Measurements from ENCODE around the gene SPOPL. TPM values are rescaled to one million over a fixed set of nuclear protein-coding genes. Genes with fewer than 3 reads are reported as not detected.
A peak's percentile ranks its signal among the peaks of the same experiment; 100 is the strongest.

SPOPL gene
- total and polyA plus RNA-seq, 4 donors, result 3.4 to 15.8 (median 9.4) TPM

DNA sequence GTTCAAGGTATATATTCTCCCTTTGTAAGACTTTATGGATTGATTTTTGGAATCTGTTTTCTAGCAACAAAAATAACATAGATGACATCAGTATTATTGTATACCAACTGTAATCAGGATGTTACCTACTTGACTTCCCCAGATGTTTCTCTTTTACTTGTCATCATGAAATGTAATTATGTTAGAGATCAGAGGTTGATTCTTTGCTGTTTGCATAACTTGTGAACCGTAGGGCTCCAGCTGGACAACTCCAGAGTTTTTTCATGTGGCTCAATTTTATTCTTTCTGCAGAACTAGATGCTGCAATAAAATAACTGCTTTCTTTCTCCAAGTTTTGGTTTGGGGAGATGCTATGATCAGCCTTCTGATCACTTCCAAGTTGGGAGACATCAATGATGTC lies 58.1 kb downstream of the SPOPL start:
- H3K36me3 ChIP-seq (ENCODE audit: control insufficient read depth in 4 of 4, insufficient read depth in 3 of 4, low read depth in 1 of 4, low read length in 3 of 4), result peaks cover 0 to 10% (median 5%) of the 10 kb centered on the region in 4 donors
- no peak for TF ChIP-seq SP1 (IDR thresholded peaks at IDR 0.05)
- TF ChIP-seq HNF4G (IDR thresholded peaks at IDR 0.05), result no peak
- TF ChIP-seq, protein P1, sequence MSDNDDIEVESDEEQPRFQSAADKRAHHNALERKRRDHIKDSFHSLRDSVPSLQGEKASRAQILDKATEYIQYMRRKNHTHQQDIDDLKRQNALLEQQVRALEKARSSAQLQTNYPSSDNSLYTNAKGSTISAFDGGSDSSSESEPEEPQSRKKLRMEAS (IDR thresholded peaks at IDR 0.05), result no peak
- TF ChIP-seq HNF4A (conservative IDR thresholded peaks at IDR 0.05), result peak; percentile 44 to 53
- TF ChIP-seq, protein P2, sequence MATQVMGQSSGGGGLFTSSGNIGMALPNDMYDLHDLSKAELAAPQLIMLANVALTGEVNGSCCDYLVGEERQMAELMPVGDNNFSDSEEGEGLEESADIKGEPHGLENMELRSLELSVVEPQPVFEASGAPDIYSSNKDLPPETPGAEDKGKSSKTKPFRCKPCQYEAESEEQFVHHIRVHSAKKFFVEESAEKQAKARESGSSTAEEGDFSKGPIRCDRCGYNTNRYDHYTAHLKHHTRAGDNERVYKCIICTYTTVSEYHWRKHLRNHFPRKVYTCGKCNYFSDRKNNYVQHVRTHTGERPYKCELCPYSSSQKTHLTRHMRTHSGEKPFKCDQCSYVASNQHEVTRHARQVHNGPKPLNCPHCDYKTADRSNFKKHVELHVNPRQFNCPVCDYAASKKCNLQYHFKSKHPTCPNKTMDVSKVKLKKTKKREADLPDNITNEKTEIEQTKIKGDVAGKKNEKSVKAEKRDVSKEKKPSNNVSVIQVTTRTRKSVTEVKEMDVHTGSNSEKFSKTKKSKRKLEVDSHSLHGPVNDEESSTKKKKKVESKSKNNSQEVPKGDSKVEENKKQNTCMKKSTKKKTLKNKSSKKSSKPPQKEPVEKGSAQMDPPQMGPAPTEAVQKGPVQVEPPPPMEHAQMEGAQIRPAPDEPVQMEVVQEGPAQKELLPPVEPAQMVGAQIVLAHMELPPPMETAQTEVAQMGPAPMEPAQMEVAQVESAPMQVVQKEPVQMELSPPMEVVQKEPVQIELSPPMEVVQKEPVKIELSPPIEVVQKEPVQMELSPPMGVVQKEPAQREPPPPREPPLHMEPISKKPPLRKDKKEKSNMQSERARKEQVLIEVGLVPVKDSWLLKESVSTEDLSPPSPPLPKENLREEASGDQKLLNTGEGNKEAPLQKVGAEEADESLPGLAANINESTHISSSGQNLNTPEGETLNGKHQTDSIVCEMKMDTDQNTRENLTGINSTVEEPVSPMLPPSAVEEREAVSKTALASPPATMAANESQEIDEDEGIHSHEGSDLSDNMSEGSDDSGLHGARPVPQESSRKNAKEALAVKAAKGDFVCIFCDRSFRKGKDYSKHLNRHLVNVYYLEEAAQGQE (IDR thresholded peaks at IDR 0.05), result no peak
- no peaks in the 10 kb centered on the region for H3K9me3 ChIP-seq (ENCODE audit: control insufficient read depth in 4 of 4, low read length in 3 of 4)
- no peaks in the 10 kb centered on the region for H3K4me1 ChIP-seq (ENCODE audit: control insufficient read depth in 4 of 4, insufficient read depth in 4 of 4, low read length in 3 of 4)
- H3K4me3 ChIP-seq (ENCODE audit: low read depth in 1 of 3, low read length in 3 of 3), result no peak overlapping the region
- no peak overlapping the region for H3K9ac ChIP-seq (ENCODE audit: low read depth in 1 of 2, low read length in 2 of 2)
- no peak overlapping the region for H3K27ac ChIP-seq (ENCODE audit: low read depth in 1 of 2, low read length in 2 of 2)
- DNase-seq (ENCODE audit: low spot score), result no peak
- H3K27me3 ChIP-seq (ENCODE audit: control insufficient read depth in 4 of 4, insufficient read depth in 4 of 4, low read length in 3 of 4), result no peaks in the 10 kb centered on the region
- whole genome bisulfite sequencing, result 35% methylated on average over 1 of the region's 1 CpG

DNA sequence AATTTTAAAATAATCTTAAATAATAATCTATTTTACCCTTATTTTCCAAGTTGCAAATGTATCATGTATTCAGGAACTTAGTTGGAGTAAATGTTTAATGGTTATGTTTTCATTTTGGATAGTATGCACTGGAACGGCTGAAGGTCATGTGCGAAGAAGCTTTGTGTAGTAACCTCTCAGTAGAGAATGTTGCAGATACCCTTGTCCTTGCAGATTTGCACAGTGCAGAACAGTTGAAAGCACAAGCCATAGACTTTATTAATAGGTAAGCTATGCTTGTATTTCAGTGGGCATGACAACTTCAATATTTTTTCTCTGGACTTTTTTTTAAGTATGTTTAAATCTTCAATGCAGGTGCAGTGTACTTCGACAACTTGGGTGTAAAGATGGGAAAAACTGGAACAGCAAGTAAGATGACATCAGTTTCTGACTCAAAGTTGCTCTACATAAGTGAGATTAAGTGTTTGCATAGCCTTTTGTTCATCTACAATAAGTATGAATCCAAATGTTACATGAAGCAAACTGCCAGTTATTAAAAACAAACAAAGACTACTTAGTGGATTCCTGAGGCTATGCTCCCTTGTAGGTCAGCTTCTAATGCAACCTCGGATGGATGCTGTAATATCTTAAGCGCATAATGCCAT lies 63.1 kb downstream of the SPOPL start:
- Histone ChIP-seq H3K4me3 (ENCODE audit: low read depth in 1 of 3, low read length in 3 of 3) (no peak overlapping the region), H3K36me3 (ENCODE audit: control insufficient read depth in 4 of 4, insufficient read depth in 3 of 4, low read depth in 1 of 4, low read length in 3 of 4) (peaks cover 0 to 26% (median 15%) of the 10 kb centered on the region in 4 donors), H3K27me3 (ENCODE audit: control insufficient read depth in 4 of 4, insufficient read depth in 4 of 4, low read length in 3 of 4) (no peaks in the 10 kb centered on the region), H3K4me1 (ENCODE audit: control insufficient read depth in 4 of 4, insufficient read depth in 4 of 4, low read length in 3 of 4) (no peaks in the 10 kb centered on the region), H3K9ac (ENCODE audit: low read depth in 1 of 2, low read length in 2 of 2) (no peak overlapping the region), H3K9me3 (ENCODE audit: control insufficient read depth in 4 of 4, low read length in 3 of 4) (no peaks in the 10 kb centered on the region), H3K27ac (ENCODE audit: low read depth in 1 of 2, low read length in 2 of 2) (no peak overlapping the region)
- WGBS, result 84% methylated on average over 5 of the region's 5 CpGs
- no peak for DNase-seq (ENCODE audit: low spot score)
- no peak for TF ChIP-seq GABPA (IDR thresholded peaks at IDR 0.05 in 1 of 2, conservative IDR thresholded peaks at IDR 0.05 in 1 of 2)
- TF ChIP-seq, protein P2 (IDR thresholded peaks at IDR 0.05), result no peak
- no peak for TF ChIP-seq FOXA1 (IDR thresholded peaks at IDR 0.05)
- no peak for TF ChIP-seq FOXA2 (IDR thresholded peaks at IDR 0.05)
- TF ChIP-seq RXRA (IDR thresholded peaks at IDR 0.05), result no peak
- no peak for TF ChIP-seq NR2F2 (IDR thresholded peaks at IDR 0.05)
- no peak for TF ChIP-seq JUND (IDR thresholded peaks at IDR 0.05)
- TF ChIP-seq RAD21 (IDR thresholded peaks at IDR 0.05), result no peak
- TF ChIP-seq, protein P3, sequence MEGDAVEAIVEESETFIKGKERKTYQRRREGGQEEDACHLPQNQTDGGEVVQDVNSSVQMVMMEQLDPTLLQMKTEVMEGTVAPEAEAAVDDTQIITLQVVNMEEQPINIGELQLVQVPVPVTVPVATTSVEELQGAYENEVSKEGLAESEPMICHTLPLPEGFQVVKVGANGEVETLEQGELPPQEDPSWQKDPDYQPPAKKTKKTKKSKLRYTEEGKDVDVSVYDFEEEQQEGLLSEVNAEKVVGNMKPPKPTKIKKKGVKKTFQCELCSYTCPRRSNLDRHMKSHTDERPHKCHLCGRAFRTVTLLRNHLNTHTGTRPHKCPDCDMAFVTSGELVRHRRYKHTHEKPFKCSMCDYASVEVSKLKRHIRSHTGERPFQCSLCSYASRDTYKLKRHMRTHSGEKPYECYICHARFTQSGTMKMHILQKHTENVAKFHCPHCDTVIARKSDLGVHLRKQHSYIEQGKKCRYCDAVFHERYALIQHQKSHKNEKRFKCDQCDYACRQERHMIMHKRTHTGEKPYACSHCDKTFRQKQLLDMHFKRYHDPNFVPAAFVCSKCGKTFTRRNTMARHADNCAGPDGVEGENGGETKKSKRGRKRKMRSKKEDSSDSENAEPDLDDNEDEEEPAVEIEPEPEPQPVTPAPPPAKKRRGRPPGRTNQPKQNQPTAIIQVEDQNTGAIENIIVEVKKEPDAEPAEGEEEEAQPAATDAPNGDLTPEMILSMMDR (IDR thresholded peaks at IDR 0.05; ENCODE audit: low read depth, low read length, missing input control), result no peak
- no peak for TF ChIP-seq HNF4G (IDR thresholded peaks at IDR 0.05)
- TF ChIP-seq, protein P4, sequence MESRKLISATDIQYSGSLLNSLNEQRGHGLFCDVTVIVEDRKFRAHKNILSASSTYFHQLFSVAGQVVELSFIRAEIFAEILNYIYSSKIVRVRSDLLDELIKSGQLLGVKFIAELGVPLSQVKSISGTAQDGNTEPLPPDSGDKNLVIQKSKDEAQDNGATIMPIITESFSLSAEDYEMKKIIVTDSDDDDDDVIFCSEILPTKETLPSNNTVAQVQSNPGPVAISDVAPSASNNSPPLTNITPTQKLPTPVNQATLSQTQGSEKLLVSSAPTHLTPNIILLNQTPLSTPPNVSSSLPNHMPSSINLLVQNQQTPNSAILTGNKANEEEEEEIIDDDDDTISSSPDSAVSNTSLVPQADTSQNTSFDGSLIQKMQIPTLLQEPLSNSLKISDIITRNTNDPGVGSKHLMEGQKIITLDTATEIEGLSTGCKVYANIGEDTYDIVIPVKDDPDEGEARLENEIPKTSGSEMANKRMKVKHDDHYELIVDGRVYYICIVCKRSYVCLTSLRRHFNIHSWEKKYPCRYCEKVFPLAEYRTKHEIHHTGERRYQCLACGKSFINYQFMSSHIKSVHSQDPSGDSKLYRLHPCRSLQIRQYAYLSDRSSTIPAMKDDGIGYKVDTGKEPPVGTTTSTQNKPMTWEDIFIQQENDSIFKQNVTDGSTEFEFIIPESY (IDR thresholded peaks at IDR 0.05), result no peak
- no peak for TF ChIP-seq TAF1 (conservative IDR thresholded peaks at IDR 0.05)
- TF ChIP-seq EGR1 (IDR thresholded peaks at IDR 0.05; ENCODE audit: low read depth in 2 of 2), result no peak
- TF ChIP-seq SP1 (IDR thresholded peaks at IDR 0.05), result no peak
- TF ChIP-seq, protein P5, sequence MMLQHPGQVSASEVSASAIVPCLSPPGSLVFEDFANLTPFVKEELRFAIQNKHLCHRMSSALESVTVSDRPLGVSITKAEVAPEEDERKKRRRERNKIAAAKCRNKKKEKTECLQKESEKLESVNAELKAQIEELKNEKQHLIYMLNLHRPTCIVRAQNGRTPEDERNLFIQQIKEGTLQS (IDR thresholded peaks at IDR 0.05), result no peak
- TF ChIP-seq HNF4A (conservative IDR thresholded peaks at IDR 0.05), result no peak
- no peak for TF ChIP-seq YY1 (IDR thresholded peaks at IDR 0.05)
- TF ChIP-seq, protein P1 (IDR thresholded peaks at IDR 0.05), result no peak

Data from liver (tissue), 9 donors.